ENCODE data around the gene CDK5.

- TF ChIP-seq POLR2A (IDR thresholded peaks at IDR 0.05; ENCODE audit: low read length) (peak; percentile 6), GATA1 (IDR thresholded peaks at IDR 0.05; ENCODE audit: low read depth, low read length) (no peak)
Measured at GRCh38 chr7:151018421-151019129, 39.1 kb downstream of the CDK5 start.

All from erythroblast (primary cell).